Osteoblast (primary cell): ENCODE data around the gene ATP6V1C2. TPM values are rescaled to one million over a fixed set of nuclear protein-coding genes. Genes with fewer than 3 reads are reported as not detected.

ENCODE experiments used
- DNase-seq: peaks from one replicate; pipeline ENCODE4 v3.0.0; 2011; ENCODE audit warnings: low spot score, mixed read lengths; ENCODE audit not compliant: insufficient read length; ENCODE audit errors: missing footprints
- H2AFZ ChIP-seq: 2 replicates; pipeline ENCODE4 v1.6.0; 2011; ENCODE audit warnings: mild to moderate bottlenecking, low read length
- H3K27ac ChIP-seq: 2 replicates; pipeline ENCODE4 v1.5.1; 2011; ENCODE audit warnings: mild to moderate bottlenecking, low read depth, low read length, moderate library complexity
- H3K27me3 ChIP-seq: 2 replicates; pipeline ENCODE4 v1.6.0; 2012; ENCODE audit warnings: mild to moderate bottlenecking, control low read depth, inconsistent platforms, low read length, moderate library complexity; ENCODE audit not compliant: insufficient read depth
- H3K36me3 ChIP-seq: 2 replicates; pipeline ENCODE4 v1.5.1; 2011; ENCODE audit warnings: mild to moderate bottlenecking, low read length, control low read depth, moderate library complexity; ENCODE audit not compliant: insufficient read depth
- H3K4me1 ChIP-seq: 2 replicates; pipeline ENCODE4 v1.5.1; 2011; ENCODE audit warnings: mild to moderate bottlenecking, low read length, control low read depth, moderate library complexity; ENCODE audit not compliant: insufficient read depth
- H3K4me2 ChIP-seq: 2 replicates; pipeline ENCODE4 v1.6.0; 2011; ENCODE audit warnings: mild to moderate bottlenecking, low read length; ENCODE audit not compliant: insufficient read depth
- H3K4me3 ChIP-seq: fragments of 200-600 bp; sonication (generic); 3 replicates; pipeline ENCODE4 v1.5.1; 2012; ENCODE audit warnings: mild to moderate bottlenecking, low read length, inconsistent platforms; ENCODE audit not compliant: insufficient read depth
- H3K79me2 ChIP-seq: 2 replicates; pipeline ENCODE4 v1.6.0; 2012; ENCODE audit warnings: mild to moderate bottlenecking, low read length, control low read depth, inconsistent platforms; ENCODE audit not compliant: insufficient read depth
- H3K9me3 ChIP-seq: 2 replicates; pipeline ENCODE4 v1.5.1; 2011; ENCODE audit warnings: low read depth, low read length, control low read depth
- H4K20me1 ChIP-seq: 2 replicates; pipeline ENCODE4 v1.6.0; 2012; ENCODE audit warnings: mild to moderate bottlenecking, low read length, control low read depth; ENCODE audit not compliant: insufficient read depth
- total RNA-seq: library from RNA; depleted of rRNA; stranded (reverse); fragments of >200 nt; gene quantifications from 2 replicates; pipeline ENCODE4 v1.2.3, GENCODE V29; 2012
- TF ChIP-seq, protein P1 (sequence below): IDR thresholded peaks from 2 replicates; pipeline ENCODE4 v1.5.1; 2011; ENCODE audit warnings: mild to moderate bottlenecking, low read depth, low read length, moderate library complexity; ENCODE audit errors: extremely low read depth

Gene ATP6V1C2, protein sequence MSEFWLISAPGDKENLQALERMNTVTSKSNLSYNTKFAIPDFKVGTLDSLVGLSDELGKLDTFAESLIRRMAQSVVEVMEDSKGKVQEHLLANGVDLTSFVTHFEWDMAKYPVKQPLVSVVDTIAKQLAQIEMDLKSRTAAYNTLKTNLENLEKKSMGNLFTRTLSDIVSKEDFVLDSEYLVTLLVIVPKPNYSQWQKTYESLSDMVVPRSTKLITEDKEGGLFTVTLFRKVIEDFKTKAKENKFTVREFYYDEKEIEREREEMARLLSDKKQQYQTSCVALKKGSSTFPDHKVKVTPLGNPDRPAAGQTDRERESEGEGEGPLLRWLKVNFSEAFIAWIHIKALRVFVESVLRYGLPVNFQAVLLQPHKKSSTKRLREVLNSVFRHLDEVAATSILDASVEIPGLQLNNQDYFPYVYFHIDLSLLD
- under 0.01 TPM in 2 replicates for total RNA-seq

DNA sequence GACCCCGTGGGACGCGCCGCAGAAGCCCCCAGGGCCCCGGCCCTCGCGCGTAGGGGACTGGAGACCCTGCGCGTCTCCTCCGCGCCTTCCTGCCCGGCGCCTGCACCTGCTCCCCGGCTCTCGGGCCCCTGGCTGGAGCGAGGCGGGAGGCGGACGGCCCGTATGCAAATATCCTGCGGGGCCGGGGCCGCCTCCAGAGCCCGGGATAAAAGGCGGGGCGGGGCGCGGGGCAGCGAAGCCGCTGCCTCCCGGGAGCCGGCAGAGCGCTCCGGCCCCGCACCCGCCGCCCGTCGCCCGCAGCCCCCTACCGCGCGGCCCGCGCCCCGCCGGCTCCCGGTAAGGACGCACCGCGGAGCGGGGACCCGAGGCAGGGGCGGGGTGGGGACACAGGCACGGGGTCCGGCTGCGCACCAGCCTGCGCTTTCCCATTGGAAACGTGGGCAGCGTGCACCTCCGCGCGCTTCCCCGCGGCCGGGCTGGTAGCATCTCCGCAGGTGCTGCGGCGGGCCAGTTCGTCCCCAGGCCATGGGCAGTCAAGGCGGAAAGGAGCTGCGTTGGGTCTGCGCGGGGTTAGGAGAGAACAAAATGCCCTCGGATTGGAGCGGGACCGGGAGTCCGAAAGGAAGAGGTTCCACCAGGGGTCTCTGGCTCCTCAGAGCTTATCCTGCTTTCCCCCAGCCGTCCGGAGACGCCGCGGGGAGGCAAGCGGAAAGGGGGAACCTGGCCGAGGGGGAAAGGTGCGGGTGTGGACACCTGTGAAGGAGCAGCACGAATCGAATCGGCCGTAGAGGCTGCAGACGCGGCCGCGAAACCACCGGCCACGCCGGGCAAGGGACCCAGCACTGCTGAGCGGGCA, at the start of gene ATP6V1C2:
TSS of gene ATP6V1C2 (plus strand) at position 235 of the 856 bp plus-strand sequence. CDS start 1,220 bp downstream, outside the sequence.
- Histone ChIP-seq H3K27me3 (peaks cover 61% of the 10 kb centered on the region), H3K4me3 (peak within 1 kb of the TSS; percentile 13), H2AFZ (no peak within 1 kb of the TSS)

DNA sequence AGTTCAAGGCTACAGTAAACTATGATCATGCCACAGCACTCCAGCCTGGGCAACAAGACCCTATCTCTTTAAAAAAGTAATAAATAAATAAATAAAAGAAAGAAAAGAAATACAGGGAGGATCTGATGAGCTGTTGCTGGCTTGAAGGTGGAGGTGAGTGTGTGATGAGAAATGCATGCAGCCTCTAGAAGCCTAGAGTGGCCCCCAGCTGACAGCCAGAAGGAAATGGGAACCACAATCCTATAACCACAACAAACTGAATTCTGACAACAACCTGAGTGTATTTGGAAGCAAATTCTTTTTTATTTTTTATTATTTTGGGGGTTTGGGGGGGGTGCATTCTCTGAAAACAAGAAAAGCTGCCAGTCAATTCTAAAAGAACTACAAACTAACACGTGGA, 46.3 kb upstream of the ATP6V1C2 start:
- no peak for DNase-seq
- H3K4me3 ChIP-seq = no peak overlapping the region
- no peaks in the 10 kb centered on the region for H3K4me1 ChIP-seq
- no peak overlapping the region for H3K27ac ChIP-seq
- TF ChIP-seq, protein P1, sequence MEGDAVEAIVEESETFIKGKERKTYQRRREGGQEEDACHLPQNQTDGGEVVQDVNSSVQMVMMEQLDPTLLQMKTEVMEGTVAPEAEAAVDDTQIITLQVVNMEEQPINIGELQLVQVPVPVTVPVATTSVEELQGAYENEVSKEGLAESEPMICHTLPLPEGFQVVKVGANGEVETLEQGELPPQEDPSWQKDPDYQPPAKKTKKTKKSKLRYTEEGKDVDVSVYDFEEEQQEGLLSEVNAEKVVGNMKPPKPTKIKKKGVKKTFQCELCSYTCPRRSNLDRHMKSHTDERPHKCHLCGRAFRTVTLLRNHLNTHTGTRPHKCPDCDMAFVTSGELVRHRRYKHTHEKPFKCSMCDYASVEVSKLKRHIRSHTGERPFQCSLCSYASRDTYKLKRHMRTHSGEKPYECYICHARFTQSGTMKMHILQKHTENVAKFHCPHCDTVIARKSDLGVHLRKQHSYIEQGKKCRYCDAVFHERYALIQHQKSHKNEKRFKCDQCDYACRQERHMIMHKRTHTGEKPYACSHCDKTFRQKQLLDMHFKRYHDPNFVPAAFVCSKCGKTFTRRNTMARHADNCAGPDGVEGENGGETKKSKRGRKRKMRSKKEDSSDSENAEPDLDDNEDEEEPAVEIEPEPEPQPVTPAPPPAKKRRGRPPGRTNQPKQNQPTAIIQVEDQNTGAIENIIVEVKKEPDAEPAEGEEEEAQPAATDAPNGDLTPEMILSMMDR = no peak
- H2AFZ ChIP-seq = no peak overlapping the region
- no peaks in the 10 kb centered on the region for H3K9me3 ChIP-seq
- H4K20me1 ChIP-seq = peaks cover 13% of the 10 kb centered on the region
- no peaks in the 10 kb centered on the region for H3K27me3 ChIP-seq
- H3K79me2 ChIP-seq = peaks cover 24% of the 10 kb centered on the region
- H3K4me2 ChIP-seq = no peak overlapping the region
- H3K36me3 ChIP-seq = peaks cover 38% of the 10 kb centered on the region

More for the DNA sequence above, at the start of gene ATP6V1C2:
- Histone ChIP-seq H3K4me1 (peaks cover 15% of the 10 kb centered on the region), H3K4me2 (no peak within 1 kb of the TSS), H3K27ac (no peak within 1 kb of the TSS), H3K9me3 (no peaks in the 10 kb centered on the region), H4K20me1 (no peaks in the 10 kb centered on the region), H3K79me2 (no peaks in the 10 kb centered on the region), H3K36me3 (no peaks in the 10 kb centered on the region)
- TF ChIP-seq, protein P1 = no peak
- peak; percentile 77 for DNase-seq

DNA sequence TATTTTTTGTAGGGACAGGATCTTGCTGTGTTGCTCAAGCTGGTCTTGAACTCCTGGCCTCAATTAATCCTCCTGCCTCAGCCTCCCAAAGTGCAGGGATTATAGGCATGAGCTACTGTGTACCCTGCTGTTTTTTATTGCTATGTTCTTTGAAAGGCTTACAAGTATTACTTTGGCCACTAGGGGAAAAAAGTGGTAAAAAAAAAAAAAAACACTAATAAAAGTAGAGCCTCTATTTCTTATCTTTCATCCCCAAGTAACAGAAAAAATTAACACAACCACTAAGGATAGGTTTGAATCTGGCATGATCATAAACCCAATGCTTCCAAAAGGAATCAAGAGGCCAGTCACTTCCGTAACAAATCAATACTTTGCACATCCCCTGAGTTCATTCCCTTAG, 43.2 kb upstream of the ATP6V1C2 start:
- H3K36me3 ChIP-seq = peaks cover 32% of the 10 kb centered on the region
- H2AFZ ChIP-seq = no peak overlapping the region
- no peaks in the 10 kb centered on the region for H3K27me3 ChIP-seq
- H3K79me2 ChIP-seq = peaks cover 24% of the 10 kb centered on the region
- no peaks in the 10 kb centered on the region for H3K9me3 ChIP-seq
- H3K4me2 ChIP-seq = no peak overlapping the region
- no peak overlapping the region for H3K27ac ChIP-seq
- no peak overlapping the region for H3K4me3 ChIP-seq
- no peaks in the 10 kb centered on the region for H3K4me1 ChIP-seq
- DNase-seq = peak; percentile 46
- peaks cover 13% of the 10 kb centered on the region for H4K20me1 ChIP-seq
- TF ChIP-seq, protein P1 = peak; percentile 41
